Mucosa of descending colon (tissue), 3 donors: ENCODE results near the gene SLC26A8. TPM values are rescaled to one million over a fixed set of nuclear protein-coding genes. Genes with fewer than 3 reads are reported as not detected.
"Not testable (repeated sequence)": the region's sequence is repeated elsewhere in the genome, so short reads cannot be mapped to it uniquely, and the experiment has no call there.

Experiments used
- ATAC-seq: fragments of 200-7000 bp; cut with Tn5 transposase; one replicate; pipeline ENCODE4 v1.9.1; 2020; ENCODE audit warnings: mild to moderate bottlenecking, moderate library complexity
- DNase-seq, 3 donors: peaks; one replicate each; pipeline ENCODE4 v3.0.0-alpha.2; 2020
- H3K36me3 ChIP-seq: fragments of 200-600 bp; one replicate; pipeline ENCODE4 v1.8.0; 2021; ENCODE audit warnings: low read depth, mild to moderate bottlenecking
- H3K4me1 ChIP-seq: fragments of 200-600 bp; one replicate; pipeline ENCODE4 v1.8.0; 2021; ENCODE audit warnings: low read depth, mild to moderate bottlenecking
- H3K4me3 ChIP-seq: fragments of 200-600 bp; one replicate; pipeline ENCODE4 v1.8.0; 2021; ENCODE audit warnings: mild to moderate bottlenecking
- H3K9me3 ChIP-seq: fragments of 200-600 bp; one replicate; pipeline ENCODE4 v1.8.0; 2021; ENCODE audit warnings: mild to moderate bottlenecking
- CTCF ChIP-seq: fragments of 200-600 bp; IDR thresholded peaks from one replicate; pipeline ENCODE4 v1.8.0; 2022; ENCODE audit warnings: antibody characterized with exemption, mild to moderate bottlenecking
- intact Hi-C, 2 donors: fragments of 100-400 bp; cut with DNase I in 1 of 2; cut with micrococcal nuclease in 1 of 2; formaldehyde crosslinking; loops; one replicate each; pipeline versions ENCODE4 v1.11.0 to v1.11.1; 2022; cut with DNase I, micrococcal nuclease
- total RNA-seq, 3 donors: library from RNA; stranded (reverse); fragmentation: NEBNext Ultra II Directional in 2 of 3; extraction: Animal tissue kit (Norgen Biotek cat#: 25700) in 2 of 3; gene quantifications; one replicate each; pipeline versions ENCODE4 v1.2.1 to v1.2.4, GENCODE V29; 2021 to 2023
- donor health status: DM: no; HTN: no; CAD: no; lungs with moderate emphysema.
- donor health status: DM: no; HTN: no; CAD: no.
- donor health status: DM: no; HTN: yes; CAD: no.

Gene SLC26A8
- total RNA-seq, 3 donors from 2014 or later: 0.28 to 1.0 (median 0.35) TPM

GRCh38 chr6:36039112-36039511 lies 14.7 kb upstream of the SLC26A8 start:
- H3K4me1 ChIP-seq: peaks cover 20% of the 10 kb centered on the region
- no peak for ATAC-seq
- DNase-seq: no peak
- intact Hi-C loops: no loop called here
- H3K9me3 ChIP-seq: no peaks in the 10 kb centered on the region
- TF ChIP-seq CTCF: no peak
- H3K36me3 ChIP-seq: no peaks in the 10 kb centered on the region
- H3K4me3 ChIP-seq: no peak overlapping the region

GRCh38 chr6:36038120-36038876 lies 13.9 kb upstream of the SLC26A8 start:
- H3K9me3 ChIP-seq: no peaks in the 10 kb centered on the region
- H3K4me1 ChIP-seq: peaks cover 20% of the 10 kb centered on the region
- no peak for DNase-seq
- intact Hi-C loops: no loop called here
- no peak overlapping the region for H3K4me3 ChIP-seq
- ATAC-seq: peak; percentile 17
- no peaks in the 10 kb centered on the region for H3K36me3 ChIP-seq
- no peak for TF ChIP-seq CTCF

GRCh38 chr6:36035225-36035624 lies 10.8 kb upstream of the SLC26A8 start:
- DNase-seq (no peak), ATAC-seq (no peak)
- no peak for TF ChIP-seq CTCF
- Histone ChIP-seq H3K4me3 (no peak overlapping the region), H3K36me3 (no peaks in the 10 kb centered on the region), H3K9me3 (no peaks in the 10 kb centered on the region), H3K4me1 (peaks cover 8% of the 10 kb centered on the region)
- intact Hi-C loops: no loop called here

GRCh38 chr6:36034441-36034840 lies 10.0 kb upstream of the SLC26A8 start:
- ATAC-seq (no peak), DNase-seq (no peak)
- no peak for TF ChIP-seq CTCF
- intact Hi-C loops: no loop called here
- Histone ChIP-seq H3K4me3 (no peak overlapping the region), H3K4me1 (peaks cover 10% of the 10 kb centered on the region), H3K9me3 (no peaks in the 10 kb centered on the region), H3K36me3 (no peaks in the 10 kb centered on the region)

GRCh38 chr6:36033935-36034334 lies 9.5 kb upstream of the SLC26A8 start:
- intact Hi-C loops: no loop called here

GRCh38 chr6:36033144-36033543 lies 8.7 kb upstream of the SLC26A8 start:
- H3K4me3 ChIP-seq, DNase-seq, intact Hi-C loops, ATAC-seq, H3K36me3 ChIP-seq, H3K9me3 ChIP-seq: not testable (repeated sequence)
- H3K4me1 ChIP-seq: peaks cover 11% of the 10 kb centered on the region

More at GRCh38 chr6:36033935-36034334, 9.5 kb upstream of the SLC26A8 start:
- no peak for DNase-seq
- no peak for ATAC-seq
- Histone ChIP-seq H3K9me3 (no peaks in the 10 kb centered on the region), H3K36me3 (no peaks in the 10 kb centered on the region), H3K4me3 (no peak overlapping the region), H3K4me1 (peaks cover 11% of the 10 kb centered on the region)
- TF ChIP-seq CTCF: no peak
